HG02840 (cell line): Measurements from ENCODE around the gene CENPK.
A peak's percentile ranks its signal among the peaks of the same experiment; 100 is the strongest.
"Not testable (repeated sequence)": the region's sequence is repeated elsewhere in the genome, so short reads cannot be mapped to it uniquely, and the experiment has no call there.

Experiments used
- ATAC-seq: cut with Tn5 transposase; IDR thresholded peaks from one replicate; pipeline ENCODE4 v1.9.1; 2021; ENCODE audit warnings: mild to moderate bottlenecking, moderate library complexity, moderate number of reproducible peaks; ENCODE audit not compliant: unreplicated experiment, low FRiP score

CENPK gene, protein sequence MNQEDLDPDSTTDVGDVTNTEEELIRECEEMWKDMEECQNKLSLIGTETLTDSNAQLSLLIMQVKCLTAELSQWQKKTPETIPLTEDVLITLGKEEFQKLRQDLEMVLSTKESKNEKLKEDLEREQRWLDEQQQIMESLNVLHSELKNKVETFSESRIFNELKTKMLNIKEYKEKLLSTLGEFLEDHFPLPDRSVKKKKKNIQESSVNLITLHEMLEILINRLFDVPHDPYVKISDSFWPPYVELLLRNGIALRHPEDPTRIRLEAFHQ

DNA sequence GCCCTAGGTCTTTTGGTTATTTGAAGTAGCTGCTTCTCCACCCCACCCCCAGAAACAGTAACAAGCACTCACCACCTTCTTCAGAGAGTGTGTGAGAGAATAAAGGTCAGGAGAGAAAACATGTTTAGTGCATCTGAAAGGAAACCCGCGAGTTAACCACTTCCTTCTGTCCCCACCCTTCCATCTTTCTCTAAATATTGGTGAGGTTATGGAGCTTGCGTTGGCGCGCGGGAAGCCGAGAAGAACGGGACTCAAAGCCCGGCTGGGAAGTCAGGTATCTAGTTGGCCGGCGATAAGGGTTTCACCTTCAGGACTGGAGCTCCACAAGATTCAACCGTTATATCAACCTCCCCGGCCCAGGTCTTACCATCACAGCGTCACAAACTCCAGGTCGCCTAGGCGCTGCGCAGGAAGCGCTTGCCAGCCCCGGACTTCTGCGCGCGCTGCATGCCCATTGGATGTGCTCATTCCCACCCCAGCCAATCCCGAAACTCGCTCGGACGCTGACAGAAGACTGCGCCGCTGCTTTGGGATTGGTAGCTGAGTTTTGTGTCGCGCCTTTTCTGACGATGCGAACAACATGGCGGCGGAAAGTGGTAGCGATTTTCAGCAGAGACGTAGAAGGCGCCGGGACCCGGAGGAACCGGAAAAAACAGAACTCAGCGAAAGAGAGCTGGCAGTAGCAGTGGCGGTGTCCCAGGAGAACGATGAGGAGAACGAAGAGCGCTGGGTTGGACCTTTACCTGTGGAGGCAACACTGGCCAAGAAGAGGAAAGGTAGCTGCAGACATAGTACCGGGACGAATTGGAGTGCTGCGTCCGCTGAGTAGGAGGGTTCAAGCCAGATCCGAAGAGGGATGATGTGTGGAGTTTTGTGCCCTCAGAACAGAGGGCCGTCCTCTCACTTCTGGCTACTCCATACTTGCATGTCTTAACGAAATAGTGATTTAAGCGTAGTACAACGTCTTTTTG, at the start of gene CENPK, which contains the start of gene PPWD1:
CENPK (minus strand) TSS at position 438 of the 971 bp plus-strand sequence. CDS start 8,261 bp downstream, outside the sequence.
PPWD1 (plus strand) TSS at position 566 of the 971 bp plus-strand sequence; CDS start at position 581, 15 bp downstream.
- peak; percentile 100 for ATAC-seq

DNA sequence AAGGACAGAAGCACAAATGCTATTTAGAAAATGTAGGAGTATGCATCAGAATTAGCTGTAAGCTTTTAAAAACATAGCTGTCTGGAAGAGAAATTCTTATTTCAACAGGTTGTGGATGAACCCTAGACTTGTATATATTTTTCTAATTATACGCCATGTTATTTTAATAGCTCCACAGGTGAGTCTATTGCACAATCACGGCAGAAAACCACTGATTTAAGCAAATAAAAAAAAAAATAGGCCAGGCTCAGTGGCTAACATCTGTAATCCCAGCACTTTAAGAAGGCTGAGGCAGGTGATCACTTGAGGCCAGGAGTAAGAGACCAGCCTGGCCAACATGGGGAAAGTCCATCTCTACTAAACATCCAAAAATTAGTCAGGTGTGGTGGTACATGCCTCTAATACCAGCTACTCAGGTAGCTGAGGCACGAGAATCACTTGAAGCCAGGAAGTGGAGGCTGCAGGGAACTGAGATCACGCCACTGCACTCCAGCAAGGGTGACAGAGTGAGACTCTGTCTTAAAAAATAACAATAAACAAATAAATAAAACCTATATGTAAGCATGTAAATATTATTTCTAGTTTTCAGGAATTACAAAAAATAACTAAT, 49.4 kb upstream of the CENPK start:
- no peak for ATAC-seq

DNA sequence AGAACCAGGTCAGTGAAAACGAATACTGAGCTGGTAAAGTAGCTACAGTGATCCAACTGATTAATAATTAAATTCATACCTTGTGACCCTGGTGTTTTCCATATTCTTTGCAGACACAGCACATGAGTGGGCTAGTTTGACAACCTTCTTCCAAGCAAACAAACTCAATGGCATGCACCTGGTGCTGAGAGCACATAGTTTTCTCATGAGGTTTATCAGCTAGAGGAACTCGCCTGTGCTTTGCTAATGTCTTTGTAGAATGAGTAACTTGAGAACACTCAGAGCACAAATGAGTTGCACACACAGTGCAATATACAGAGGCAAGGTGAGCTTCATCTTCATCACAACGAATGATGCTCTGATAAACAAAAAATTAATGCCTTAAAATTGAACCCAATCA, 48.6 kb upstream of the CENPK start:
- no peak for ATAC-seq

DNA sequence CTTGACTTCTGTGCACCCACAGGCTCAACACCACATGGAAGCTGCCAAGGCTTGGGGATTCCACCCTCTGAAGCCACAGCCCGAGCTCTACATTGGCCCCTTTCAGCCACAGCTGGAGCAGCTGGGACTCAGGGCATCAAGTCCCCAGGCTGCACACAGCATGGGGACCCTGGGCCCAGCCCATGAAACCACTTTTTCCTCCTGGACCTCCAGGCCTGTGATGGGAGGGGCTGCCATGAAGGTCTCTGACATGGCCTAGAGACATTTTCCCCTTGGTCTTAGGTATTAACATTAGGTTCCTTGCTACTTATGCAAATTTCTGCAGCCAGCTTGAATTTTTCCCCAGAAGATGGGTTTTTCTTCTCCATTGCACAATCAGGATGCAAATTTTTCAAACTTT, 38.8 kb upstream of the CENPK start:
- not testable (repeated sequence) for ATAC-seq

DNA sequence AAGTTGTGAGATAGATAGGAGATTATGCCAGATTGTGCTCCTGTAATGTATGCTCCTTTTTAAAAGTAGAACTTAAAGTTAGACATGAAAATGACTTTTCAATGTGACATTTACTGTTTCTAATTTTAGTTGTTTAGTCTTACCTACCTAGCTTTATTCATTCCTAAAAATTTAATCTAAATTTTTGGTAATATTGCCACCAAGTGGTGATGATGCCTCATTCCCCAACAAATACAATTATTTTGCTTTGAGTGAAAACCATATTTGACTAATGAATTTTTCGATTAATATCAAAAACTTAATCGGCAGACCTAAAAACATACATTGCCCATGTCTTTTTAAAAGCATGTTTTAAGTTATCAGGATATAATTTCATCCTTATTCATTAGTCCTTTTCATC, 25.7 kb upstream of the CENPK start:
- no peak for ATAC-seq

DNA sequence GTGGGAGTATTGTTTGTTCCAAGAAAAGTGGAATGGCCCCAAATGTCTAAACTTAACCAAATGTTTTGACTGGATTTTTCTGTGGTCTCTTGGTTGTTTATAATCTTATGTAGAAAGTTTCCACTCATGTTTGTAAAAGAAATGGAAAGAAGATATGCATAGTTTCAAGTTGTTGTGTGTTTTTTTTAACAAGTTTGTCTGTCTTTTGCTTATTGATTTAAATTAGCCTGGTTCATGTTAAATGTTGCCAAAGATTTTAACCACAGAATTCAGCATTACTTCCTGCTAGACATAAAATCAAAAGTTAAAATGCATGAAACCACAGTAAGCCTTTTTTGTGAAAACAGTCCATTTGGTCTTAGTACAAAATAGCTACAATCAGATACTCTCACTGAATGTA, 14.2 kb upstream of the CENPK start:
- ATAC-seq, result no peak

DNA sequence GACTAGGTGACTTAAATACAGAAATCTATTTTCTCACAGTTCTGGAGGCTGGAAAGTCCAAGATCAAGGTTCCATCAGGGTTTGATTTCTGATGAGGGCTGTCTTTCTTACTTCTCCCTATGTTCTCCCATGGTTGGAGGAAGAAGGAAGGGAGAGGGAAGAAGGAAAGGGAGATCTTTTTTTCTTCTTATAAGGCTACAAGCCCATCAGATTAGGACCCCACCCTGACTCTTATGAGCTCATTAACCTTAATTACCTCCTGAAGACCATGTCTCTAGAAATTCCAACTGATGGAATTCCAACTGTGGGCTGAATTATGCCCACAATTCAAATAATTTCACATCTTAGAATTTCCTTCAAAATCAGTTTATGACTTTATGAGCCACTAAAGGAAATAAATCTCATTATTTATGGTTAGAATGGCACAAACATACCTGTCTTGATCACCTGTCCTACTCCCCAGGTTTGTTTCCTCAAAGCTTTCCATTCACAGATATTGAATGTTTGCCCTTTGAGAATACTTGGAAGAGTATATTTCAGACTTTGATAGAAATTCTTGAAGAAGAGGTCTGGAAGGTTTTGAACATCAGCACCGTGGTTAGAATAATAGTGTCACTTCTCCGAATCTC, 7.7 kb upstream of the CENPK start:
- no peak for ATAC-seq

DNA sequence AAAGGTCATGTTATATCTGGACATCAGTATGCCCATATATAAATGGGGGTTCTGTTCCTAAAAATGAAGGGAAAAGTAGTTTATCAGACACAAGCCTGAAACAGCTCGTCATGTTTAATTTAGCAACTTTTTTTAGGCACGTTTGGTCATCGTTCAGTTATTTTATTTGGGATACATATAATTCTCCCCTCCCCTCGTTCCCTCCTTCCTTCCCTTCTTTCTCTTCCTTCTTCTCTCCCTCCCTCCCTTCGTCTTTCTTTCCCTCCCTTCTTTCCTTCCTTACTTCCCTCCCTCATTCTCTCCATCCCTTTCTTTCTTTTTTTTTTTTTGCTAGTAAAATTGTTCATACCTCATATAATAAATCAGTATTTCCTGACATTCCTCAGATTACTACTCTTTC, 3.5 kb upstream of the CENPK start:
- no peak for ATAC-seq

DNA sequence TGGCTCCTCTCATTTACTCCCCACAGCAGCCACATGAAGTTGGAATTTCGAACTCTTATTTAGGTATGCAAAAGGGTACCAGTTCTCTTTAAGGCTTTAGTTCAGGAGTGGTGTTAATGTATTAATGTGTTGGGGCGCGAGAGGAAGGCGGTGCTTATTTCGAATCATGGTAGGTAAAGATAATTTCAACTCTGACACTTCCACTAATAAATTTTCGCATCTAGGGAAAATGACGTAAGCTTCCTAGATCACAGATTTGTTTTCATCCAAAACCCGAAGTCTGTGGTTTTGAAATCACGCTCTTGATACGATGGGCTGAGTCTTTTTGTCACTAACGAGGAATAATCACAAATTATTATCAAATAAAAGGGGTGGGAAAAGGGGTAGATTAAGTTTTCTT, 809 bp upstream of the CENPK start:
- no peak for ATAC-seq

DNA sequence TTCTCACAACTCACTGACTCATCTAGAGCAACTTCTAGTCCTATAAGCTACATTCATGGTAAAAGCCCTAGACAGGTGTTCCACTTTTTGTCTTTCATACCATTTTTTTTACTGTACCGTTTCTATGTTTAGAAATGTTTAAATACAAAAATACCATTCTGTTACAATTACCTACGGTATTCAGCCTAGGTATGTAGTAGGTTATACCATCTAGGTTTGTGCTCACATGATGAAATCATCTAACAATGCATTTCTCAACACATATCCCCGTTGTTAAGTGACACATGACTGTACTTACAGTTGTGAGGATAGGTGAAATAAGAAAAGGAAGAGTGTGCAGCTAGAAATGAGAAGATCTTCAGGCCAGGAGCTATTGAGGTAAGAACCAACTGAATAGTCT, 6.2 kb downstream of the CENPK start:
- no peak for ATAC-seq

DNA sequence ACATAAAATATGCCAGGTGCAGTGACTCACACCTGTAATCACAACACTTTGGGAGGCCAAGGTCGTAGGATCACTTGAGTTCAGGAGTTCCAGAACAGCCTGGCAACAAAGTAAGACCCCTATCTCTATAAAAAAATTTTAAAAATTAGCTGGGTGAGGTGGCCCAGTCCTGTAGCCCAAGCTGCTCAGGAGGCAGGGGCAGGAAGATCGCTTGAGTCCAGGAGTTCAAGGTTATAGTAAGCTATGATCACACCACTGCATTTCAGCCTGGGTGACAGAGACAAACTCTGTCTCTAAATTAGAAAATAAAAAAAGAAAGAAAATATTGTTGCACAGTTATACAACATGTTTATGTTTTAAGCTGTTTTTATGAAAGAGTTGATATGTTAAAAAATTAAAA, 6.8 kb downstream of the CENPK start:
- no peak for ATAC-seq

DNA sequence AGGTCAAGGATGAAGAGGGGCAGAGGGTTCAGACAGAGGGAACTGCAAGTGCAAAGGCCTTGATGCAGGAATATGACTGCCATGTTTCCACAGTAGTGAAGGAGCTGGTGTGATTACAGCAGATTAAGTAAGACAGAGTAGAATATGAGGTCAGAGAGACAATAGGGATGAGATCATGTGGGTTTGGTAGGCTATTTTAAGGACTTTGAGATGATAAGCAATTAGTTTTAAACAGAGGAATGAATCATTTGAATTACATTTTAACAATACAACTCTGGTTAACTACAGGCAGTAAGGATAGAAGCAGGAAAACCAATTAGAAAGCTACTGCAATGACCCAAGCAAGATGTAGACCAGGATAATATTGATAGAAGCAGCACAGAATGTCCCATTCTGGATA, 7.7 kb downstream of the CENPK start:
- ATAC-seq, result no peak

DNA sequence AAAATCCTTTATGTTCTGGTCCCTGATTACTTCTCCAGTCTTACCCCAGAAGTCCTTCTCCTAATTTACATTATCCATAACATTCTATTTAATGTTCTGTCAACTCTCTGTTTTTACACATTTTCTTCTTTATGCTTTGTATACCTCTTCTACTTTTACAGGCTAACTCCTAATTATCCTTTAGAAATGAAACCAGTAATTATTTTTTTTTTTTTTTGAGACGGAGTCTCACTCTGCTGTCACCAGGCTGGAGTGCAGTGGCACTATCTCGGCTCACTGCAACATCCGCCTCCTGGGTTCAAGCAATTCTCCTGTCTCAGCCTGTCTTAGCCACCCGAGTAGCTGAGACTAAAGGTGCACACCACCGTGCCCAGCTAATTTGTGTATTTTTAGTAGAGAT, 9.0 kb downstream of the CENPK start:
- no peak for ATAC-seq

DNA sequence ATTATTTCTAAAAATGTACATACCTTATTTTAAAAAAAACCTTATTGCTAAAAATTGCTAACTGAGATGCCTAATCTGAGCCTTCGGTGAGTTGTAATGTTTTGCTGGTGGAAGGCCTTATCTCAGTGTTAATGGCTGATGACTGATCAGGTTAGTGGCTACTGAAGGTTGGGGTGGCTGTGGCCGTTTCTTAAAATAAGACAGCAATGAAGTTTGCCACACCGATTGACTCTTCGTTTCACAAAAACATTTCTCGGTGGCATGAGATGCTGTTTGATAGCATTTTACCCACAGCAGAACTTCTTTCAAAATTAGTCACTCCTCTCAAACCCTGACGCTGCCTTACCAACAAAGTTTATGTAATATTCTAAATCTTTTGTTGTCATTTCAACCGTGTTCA, 14.7 kb downstream of the CENPK start:
- ATAC-seq, result no peak

DNA sequence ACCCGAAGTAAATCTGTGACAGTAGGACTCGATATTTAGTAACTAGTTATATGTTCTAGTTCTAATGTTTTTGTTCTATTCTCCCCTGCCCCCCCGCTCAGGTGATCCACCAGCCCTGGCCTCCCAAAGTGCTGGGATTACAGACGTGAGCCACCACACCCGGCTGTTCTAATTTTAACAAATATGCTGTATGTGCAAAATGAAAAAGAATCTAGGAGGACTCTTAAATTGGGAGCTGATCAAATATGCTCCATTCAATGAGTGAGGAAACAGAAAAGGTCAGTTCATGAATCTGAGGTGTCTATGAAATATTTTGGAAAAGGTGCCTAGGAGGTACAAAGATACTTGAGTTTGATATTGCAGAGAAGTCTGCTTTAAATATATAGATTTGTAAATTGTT, 16.8 kb downstream of the CENPK start:
- ATAC-seq, result no peak

DNA sequence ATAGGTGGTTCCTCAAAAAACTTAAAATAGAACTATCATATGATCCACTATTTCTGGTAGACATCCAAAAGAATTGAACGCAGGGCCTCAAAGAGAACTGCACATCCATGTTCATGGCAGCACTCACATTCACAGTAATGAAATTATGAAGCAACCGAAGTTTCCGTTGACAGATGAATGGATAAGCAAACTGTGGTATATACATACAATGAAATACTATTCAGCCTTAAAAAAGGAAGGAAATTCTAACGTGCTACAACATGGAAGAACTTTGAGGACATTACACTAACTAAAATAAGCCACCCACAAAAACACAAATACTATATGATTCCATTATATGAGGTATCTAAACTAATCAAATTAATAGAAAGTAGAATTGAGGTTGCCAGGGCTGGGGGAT, 18.5 kb downstream of the CENPK start:
- ATAC-seq, result no peak

DNA sequence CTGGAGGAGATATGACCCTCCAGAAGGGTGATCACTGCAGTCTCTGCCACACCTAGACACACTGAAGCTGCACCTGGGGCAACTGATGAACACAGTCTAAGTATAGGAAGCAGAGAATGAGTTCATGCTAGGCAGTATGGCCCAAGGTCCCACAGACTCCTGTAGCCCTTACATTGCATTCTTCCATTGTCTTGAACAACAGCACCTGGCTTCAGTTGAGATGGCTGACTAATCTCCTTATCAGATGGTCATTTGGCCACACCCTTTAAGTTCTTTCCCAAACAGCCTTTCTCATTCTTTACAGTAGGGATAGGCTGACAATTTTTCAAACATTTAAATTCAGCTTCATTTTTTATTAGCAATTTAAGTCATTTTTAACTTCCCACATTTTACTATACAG, 23.1 kb downstream of the CENPK start:
- ATAC-seq, result no peak

DNA sequence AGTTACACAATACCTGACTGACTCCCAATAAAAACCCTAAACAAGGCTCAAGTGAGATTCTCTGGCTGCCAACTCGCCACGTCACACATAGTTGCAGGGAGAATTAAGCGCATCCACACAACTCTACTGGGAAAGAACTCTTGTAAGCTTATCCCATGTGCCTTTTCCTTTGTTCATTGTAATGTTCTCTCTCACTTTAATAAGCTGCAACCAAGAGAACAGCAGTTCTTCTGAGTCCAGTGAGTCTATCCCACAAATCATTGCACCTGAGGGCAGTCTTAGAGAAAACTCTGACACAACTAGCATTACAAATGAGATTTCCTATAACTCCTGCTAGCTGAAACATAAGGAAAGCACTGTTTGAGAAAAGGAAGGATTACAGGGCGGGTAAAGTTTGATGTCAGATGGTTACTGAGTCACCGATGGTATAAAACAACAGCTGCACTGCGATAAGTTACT, 27.4 kb downstream of the CENPK start:
- no peak for ATAC-seq

DNA sequence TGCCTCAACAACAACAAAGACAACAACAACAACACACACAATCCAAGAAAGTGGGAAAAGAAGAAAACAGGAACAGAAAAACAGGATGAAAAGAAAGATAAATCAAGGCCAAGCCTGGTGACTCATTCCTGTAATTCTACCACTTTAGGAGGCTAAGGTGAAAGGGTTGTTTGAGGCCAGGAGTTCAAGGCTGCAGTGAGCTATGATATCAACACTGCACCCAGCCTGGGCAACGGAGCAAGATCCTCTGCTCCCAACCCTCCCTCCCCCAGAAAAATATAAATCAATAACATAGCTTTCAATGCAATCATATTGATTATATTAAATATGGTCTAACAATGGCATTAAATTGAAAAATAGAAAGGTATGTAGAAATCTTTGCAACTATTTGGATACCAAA, 32.1 kb downstream of the CENPK start:
- ATAC-seq, result no peak

DNA sequence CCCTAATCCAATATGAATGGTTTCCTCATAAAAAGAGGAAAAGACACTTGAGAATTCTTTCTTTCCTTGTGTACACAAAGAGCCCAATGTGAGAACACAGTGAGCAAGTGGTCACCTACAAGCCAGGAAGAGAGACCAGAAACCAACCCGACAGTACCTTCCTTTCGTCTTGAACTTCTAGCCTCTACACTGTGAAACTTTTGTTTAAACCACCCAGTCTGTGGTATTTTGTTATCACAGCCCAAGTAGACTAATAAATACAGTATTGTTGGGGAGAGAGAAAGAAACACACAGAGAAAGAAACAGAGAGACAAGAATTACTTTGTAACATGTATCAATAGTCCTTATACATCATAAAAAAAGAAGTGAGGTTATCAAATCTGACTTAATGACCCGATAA, 37.2 kb downstream of the CENPK start:
- ATAC-seq, result no peak
